22Rv1 (cell line): ENCODE results near the gene GDPD5.

Experiments
- ZFX ChIP-seq: fragments of 450-650 bp; IDR thresholded peaks from 2 replicates; pipeline ENCODE4 v1.6.1; 2017; ENCODE audit warnings: antibody characterized with exemption, borderline replicate concordance
- TF ChIP-seq, protein P1 (sequence below): fragments of 450-650 bp; IDR thresholded peaks from 2 replicates; pipeline ENCODE4 v1.5.1; 2017; ENCODE audit warnings: mild to moderate bottlenecking

DNA sequence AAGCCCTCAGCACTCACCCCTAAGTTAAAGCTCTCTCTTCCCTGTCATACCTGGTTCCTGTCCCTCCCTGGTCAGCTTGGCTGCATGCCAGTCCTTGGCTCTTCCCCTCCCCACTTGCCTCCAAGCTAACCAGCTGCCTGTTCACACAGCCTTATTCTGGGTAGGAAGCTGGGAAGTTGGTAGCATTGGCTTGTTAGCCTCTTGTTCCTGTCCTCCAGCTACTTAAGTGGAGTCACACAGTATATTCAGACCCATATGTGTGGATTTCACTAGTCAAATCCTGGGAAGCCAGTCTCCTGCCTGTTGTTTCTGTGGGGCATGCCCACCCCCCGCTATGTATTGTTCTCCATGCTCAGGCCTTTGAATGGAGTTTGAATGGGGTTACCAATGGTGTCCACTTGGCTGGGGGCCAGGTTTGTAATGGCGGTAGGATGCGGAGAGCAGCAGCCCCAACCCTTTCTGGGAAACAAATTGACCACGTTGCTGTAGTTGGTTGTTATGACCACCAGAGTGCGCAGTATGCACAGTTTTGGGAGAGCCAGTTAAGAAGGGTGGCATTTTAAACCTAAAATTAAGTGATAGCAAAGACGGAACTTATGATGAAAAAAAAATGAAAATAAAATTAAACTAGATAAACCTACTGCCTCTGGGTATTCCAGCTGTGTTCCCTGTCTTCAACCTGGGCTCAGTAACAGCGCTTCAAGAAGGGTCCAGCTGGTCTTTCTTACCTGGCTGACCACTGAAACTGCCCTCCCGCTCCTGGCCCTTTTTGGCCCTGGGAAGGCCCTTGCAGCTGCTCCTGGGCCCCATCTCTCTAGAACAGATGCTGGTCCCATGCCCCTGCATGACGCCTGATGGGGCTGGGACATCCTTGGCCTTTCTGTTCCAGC, 137.1 kb downstream of the GDPD5 start:
- TF ChIP-seq, protein P1, sequence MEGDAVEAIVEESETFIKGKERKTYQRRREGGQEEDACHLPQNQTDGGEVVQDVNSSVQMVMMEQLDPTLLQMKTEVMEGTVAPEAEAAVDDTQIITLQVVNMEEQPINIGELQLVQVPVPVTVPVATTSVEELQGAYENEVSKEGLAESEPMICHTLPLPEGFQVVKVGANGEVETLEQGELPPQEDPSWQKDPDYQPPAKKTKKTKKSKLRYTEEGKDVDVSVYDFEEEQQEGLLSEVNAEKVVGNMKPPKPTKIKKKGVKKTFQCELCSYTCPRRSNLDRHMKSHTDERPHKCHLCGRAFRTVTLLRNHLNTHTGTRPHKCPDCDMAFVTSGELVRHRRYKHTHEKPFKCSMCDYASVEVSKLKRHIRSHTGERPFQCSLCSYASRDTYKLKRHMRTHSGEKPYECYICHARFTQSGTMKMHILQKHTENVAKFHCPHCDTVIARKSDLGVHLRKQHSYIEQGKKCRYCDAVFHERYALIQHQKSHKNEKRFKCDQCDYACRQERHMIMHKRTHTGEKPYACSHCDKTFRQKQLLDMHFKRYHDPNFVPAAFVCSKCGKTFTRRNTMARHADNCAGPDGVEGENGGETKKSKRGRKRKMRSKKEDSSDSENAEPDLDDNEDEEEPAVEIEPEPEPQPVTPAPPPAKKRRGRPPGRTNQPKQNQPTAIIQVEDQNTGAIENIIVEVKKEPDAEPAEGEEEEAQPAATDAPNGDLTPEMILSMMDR = peak; percentile 92
- no peak for TF ChIP-seq ZFX
